ENCODE results near the gene P2RY14. TPM values are rescaled to one million over a fixed set of nuclear protein-coding genes. Genes with fewer than 3 reads are reported as not detected.

Gene P2RY14
- total and polyA plus RNA-seq, 2 experiments from 2014 or later: 0.95 TPM; not detected in 1

DNA sequence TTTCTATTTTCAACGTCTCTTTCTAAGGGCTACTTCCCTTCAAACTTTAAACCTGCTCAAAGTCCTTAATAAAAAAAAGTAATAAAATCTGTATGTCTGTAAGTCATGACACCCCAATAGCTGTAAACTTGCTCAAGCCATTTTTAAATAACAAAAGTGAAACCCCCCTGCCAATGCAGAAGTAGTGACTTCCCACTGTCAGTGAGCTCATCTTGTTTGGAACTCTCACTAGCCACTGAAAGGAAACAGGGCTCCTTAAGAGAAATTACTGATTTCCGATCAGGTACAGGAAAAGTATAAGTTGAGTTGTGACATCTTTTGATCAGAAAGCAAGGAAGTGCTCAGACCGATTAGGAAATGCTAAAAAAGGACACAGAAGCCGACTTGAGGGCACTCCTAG is 47.7 kb downstream of the P2RY14 start:
- ATAC-seq: no peak
- Mint-ChIP-seq H3K4me1 (peaks cover 39% of the 10 kb centered on the region), H3K9me3 (no peaks in the 10 kb centered on the region)

DNA sequence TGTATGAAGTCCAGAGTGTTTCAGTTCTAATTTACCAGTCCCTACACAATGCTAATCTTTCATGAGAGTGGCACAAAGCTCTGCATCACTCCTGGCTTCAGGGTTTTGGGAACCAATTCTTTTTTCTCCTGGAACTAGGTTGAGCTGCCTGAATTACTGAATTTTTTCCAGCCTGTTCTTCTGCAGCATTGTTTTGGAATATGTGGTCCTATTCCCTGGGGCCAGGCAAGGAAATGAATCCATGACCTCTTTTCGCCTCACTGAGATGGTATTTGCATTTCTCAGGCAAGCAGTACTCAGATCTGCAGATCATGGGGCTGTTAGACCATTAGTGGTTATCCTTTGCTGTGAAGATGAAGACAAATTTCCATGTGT is 49.7 kb downstream of the P2RY14 start:
- H3K27me3 ChIP-seq (ENCODE audit: insufficient read depth): no peaks in the 10 kb centered on the region
- ATAC-seq (peak; percentile 12; the same call in 2 of the 3 replicates), DNase-seq (ENCODE audit: low spot score) (no peak)
- H3K27me3 Mint-ChIP-seq (ENCODE audit: insufficient read depth, low read depth, poor library complexity): no peaks in the 10 kb centered on the region
- H3K36me3 Mint-ChIP-seq (ENCODE audit: low read depth): peaks cover 12% of the 10 kb centered on the region
- H3K4me3 ChIP-seq: no peak overlapping the region
- no peaks in the 10 kb centered on the region for H4K20me1 ChIP-seq (replicated peaks; ENCODE audit: insufficient read depth)
- H2AFZ ChIP-seq: no peak overlapping the region
- H3K4me1 ChIP-seq (ENCODE audit: insufficient read depth): peaks cover 28% of the 10 kb centered on the region
- no peaks in the 10 kb centered on the region for H3K9me3 Mint-ChIP-seq
- peaks cover 32% of the 10 kb centered on the region for H3K4me1 Mint-ChIP-seq
- H3F3A ChIP-seq (replicated peaks; ENCODE audit: low read depth): no peaks in the 10 kb centered on the region
- no peaks in the 10 kb centered on the region; the same call in 1 of the 2 replicates for H3K79me2 ChIP-seq (replicated peaks; ENCODE audit: insufficient read depth)
- no peaks in the 10 kb centered on the region; the same call in 1 of the 2 replicates for H3K9me2 ChIP-seq (ENCODE audit: insufficient read depth)
- H3K36me3 ChIP-seq (ENCODE audit: insufficient read depth): peaks cover 5% of the 10 kb centered on the region; the same call in 1 of the 2 replicates
- H3K27ac Mint-ChIP-seq: peak overlapping the region; percentile 84
- H3K27ac ChIP-seq (ENCODE audit: low read depth): 0 out of 2 replicates have a peak overlapping the region, but pooled peaks have one; percentile 42
- H3K4me3 Mint-ChIP-seq: no peak overlapping the region; the same call in 2 of the 3 replicates
- no peak overlapping the region for H3K4me2 ChIP-seq
- no peak for TF ChIP-seq ZNF331 (CRISPR knock-in tag; IDR thresholded peaks at IDR 0.05; ENCODE audit: low read depth)
- TF ChIP-seq EZH2phosphoT487 (IDR thresholded peaks at IDR 0.05; ENCODE audit: unreplicated experiment): no peak
- no peak for TF ChIP-seq EZH2 (IDR thresholded peaks at IDR 0.05; ENCODE audit: low read depth, unreplicated experiment)
- no peak for TF ChIP-seq STAT1 (IDR thresholded peaks at IDR 0.05; ENCODE audit: unreplicated experiment)
- TF ChIP-seq ZNF462 (CRISPR knock-in tag; IDR thresholded peaks at IDR 0.05): no peak
- no peak for TF ChIP-seq JUNB (IDR thresholded peaks at IDR 0.05; ENCODE audit: unreplicated experiment)
- TF ChIP-seq NANOG (IDR thresholded peaks at IDR 0.05; ENCODE audit: borderline replicate concordance): no peak
- no peak for TF ChIP-seq POLR2AphosphoS5 (IDR thresholded peaks at IDR 0.05; ENCODE audit: low read depth)
- TF ChIP-seq, protein P1, sequence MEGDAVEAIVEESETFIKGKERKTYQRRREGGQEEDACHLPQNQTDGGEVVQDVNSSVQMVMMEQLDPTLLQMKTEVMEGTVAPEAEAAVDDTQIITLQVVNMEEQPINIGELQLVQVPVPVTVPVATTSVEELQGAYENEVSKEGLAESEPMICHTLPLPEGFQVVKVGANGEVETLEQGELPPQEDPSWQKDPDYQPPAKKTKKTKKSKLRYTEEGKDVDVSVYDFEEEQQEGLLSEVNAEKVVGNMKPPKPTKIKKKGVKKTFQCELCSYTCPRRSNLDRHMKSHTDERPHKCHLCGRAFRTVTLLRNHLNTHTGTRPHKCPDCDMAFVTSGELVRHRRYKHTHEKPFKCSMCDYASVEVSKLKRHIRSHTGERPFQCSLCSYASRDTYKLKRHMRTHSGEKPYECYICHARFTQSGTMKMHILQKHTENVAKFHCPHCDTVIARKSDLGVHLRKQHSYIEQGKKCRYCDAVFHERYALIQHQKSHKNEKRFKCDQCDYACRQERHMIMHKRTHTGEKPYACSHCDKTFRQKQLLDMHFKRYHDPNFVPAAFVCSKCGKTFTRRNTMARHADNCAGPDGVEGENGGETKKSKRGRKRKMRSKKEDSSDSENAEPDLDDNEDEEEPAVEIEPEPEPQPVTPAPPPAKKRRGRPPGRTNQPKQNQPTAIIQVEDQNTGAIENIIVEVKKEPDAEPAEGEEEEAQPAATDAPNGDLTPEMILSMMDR (conservative IDR thresholded peaks at IDR 0.05; ENCODE audit: low read depth in 2 of 2): no peak
- TF ChIP-seq ZNF114 (CRISPR knock-in tag; IDR thresholded peaks at IDR 0.05): no peak
- TF ChIP-seq, protein P2, sequence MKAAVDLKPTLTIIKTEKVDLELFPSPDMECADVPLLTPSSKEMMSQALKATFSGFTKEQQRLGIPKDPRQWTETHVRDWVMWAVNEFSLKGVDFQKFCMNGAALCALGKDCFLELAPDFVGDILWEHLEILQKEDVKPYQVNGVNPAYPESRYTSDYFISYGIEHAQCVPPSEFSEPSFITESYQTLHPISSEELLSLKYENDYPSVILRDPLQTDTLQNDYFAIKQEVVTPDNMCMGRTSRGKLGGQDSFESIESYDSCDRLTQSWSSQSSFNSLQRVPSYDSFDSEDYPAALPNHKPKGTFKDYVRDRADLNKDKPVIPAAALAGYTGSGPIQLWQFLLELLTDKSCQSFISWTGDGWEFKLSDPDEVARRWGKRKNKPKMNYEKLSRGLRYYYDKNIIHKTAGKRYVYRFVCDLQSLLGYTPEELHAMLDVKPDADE (IDR thresholded peaks at IDR 0.05): no peak

More for the DNA sequence above, 47.7 kb downstream of the P2RY14 start:
- peak overlapping the region; percentile 62 for H3K4me2 ChIP-seq
- H3K4me1 ChIP-seq (ENCODE audit: insufficient read depth): peaks cover 42% of the 10 kb centered on the region
- no peaks in the 10 kb centered on the region for H4K20me1 ChIP-seq (replicated peaks; ENCODE audit: insufficient read depth)
- Mint-ChIP-seq H3K4me3 (no peak overlapping the region), H3K36me3 (ENCODE audit: low read depth) (peaks cover 12% of the 10 kb centered on the region), H3K27ac (0 out of 2 replicates have a peak overlapping the region, but pooled peaks have one; percentile 20), H3K27me3 (ENCODE audit: insufficient read depth, low read depth, poor library complexity) (no peaks in the 10 kb centered on the region)
- no peak overlapping the region for H3K4me3 ChIP-seq
- TF ChIP-seq, protein P2 (IDR thresholded peaks at IDR 0.05): no peak
- no peaks in the 10 kb centered on the region for H3F3A ChIP-seq (replicated peaks; ENCODE audit: low read depth)
- H2AFZ ChIP-seq: no peak overlapping the region
- H3K9me2 ChIP-seq (ENCODE audit: insufficient read depth): no peaks in the 10 kb centered on the region; the same call in 1 of the 2 replicates
- H3K36me3 ChIP-seq (ENCODE audit: insufficient read depth): peaks cover 5% of the 10 kb centered on the region; the same call in 1 of the 2 replicates
- H3K27me3 ChIP-seq (ENCODE audit: insufficient read depth): no peaks in the 10 kb centered on the region
- H3K79me2 ChIP-seq (replicated peaks; ENCODE audit: insufficient read depth): no peaks in the 10 kb centered on the region; the same call in 1 of the 2 replicates
- no peak overlapping the region for H3K27ac ChIP-seq (ENCODE audit: low read depth)
- DNase-seq (ENCODE audit: low spot score): no peak
